ENCODE measurements around the gene RPS3. TPM values are rescaled to one million over a fixed set of nuclear protein-coding genes. Genes with fewer than 3 reads are reported as not detected.
"Not testable (repeated sequence)": the region's sequence is repeated elsewhere in the genome, so short reads cannot be mapped to it uniquely, and the experiment has no call there.

The RPS3 gene
- total RNA-seq: 1,433 TPM
- long read RNA-seq, transcript RPS3-217 (7 exons, 2,097 nt): major isoform, 850 of 907 reads
- long read RNA-seq, transcript RPS3-209 (7 exons, 1,306 nt): minor isoform, 14 of 907 reads
- long read RNA-seq, partial matches to known transcripts: 29 of 907 reads
- long read RNA-seq, other reads (novel, unspliced or antisense): 11 of 907 reads

GRCh38 chr11:75399344-75400145, at the start of gene RPS3:
RPS3 (plus strand) TSS chr11:75399518; CDS start chr11:75399548, 30 bp downstream.
- peak; percentile 96 for DNase-seq (ENCODE audit: low spot score)

DNA sequence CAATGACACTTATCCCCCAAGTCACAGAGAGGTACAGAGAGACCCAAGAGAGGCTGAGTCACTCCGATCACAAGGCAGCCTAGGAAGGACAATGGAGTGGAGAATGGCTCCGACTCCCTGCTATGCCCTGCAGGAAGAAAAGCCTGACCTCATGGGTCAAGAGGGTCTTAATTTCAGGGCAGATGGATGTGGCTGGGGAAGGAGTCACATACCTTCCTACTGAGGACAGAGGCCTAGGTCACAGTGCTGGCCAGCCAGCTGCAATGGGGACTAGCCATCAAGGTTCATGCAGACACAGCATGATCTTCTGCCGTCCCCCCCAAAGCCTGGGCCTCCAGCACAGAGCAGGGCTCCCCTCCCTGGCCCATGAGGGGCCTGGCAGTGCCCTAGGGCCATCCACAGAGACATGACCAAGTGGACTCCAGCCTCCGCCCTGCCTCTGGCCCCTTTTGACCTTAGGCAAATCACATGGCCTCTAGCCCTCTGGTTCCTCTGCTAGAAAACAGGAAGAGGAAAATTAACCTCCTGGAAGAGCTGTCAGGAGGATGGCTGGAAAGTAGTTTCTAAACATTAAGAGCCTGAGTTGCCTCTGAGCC, 49.7 kb upstream of the RPS3 start:
- no peak for DNase-seq (ENCODE audit: low spot score)

- DNase-seq (ENCODE audit: low spot score): no peak
These were observed 49.1 kb upstream of the RPS3 start for GRCh38 chr11:75350122-75350742.

GRCh38 chr11:75350743-75351540, 48.4 kb upstream of the RPS3 start:
- DNase-seq (ENCODE audit: low spot score): no peak

GRCh38 chr11:75351541-75351790, 47.9 kb upstream of the RPS3 start, which contains the start of gene ARRB1:
ARRB1 (minus strand) TSS chr11:75351661; CDS start chr11:75351607, 54 bp downstream.
- peak; percentile 93 for DNase-seq (ENCODE audit: low spot score)

DNA sequence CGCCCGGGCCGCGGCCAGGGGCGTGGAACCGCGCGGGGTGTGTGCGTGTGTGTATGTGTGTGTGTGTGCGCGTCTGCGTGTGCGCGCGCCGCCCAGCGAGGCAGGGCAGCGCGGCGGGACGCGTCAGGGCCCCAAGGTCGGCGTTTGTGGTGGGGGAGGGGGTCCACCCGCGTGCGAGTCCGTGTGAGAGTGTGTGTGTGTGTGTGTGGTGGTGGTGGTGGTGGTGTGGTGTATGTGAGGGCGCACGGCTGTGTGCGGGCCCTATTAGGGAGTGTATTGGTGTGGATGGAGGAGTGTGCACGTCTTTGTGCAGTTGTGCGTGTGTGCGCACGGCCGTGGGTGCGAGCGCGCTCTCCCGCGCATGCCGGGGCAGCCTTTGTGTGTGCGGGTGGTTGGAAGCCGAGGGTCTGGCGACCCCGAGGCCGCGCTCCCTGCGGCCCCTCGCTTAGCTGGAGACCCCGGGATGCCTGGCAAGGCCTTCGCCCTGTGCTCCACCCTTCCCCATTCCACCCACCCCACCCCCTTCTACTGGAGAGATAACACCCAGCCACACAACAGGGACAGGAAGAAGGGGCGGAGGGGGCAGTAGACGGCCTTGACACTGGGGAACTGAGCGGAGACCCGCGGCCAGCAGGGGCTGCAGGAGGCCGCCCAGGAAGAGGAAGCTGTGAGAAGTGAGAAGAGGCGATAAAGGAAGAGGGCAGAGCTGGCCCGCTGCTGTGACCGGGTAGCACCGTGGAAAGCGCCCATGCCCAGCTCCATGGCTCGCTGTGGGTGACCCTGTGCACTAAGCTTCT, 47.3 kb upstream of the RPS3 start:
- DNase-seq (ENCODE audit: low spot score): no peak

- DNase-seq (ENCODE audit: low spot score): no peak
These were observed 46.6 kb upstream of the RPS3 start for GRCh38 chr11:75352588-75353206.

DNA sequence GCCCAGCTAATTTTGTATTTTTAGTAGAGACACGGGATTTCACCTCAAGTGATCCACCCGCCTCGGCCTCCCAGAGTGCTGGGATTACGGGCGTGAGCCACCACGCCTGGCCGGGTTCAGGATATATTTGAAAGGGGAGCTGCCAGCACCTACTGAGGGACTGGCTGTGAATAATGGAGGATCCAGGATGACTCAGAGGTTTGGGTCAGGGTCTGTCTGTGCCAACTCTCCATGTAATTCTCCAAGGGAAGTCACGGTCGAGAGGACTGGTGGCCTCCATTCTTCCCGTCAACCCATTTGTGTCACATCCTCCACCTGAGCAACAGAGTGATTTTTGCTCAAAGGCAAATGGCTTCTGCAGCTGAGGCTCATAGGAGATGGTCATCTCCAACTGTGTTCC, 44.3 kb upstream of the RPS3 start:
- no peak for DNase-seq (ENCODE audit: low spot score)

DNA sequence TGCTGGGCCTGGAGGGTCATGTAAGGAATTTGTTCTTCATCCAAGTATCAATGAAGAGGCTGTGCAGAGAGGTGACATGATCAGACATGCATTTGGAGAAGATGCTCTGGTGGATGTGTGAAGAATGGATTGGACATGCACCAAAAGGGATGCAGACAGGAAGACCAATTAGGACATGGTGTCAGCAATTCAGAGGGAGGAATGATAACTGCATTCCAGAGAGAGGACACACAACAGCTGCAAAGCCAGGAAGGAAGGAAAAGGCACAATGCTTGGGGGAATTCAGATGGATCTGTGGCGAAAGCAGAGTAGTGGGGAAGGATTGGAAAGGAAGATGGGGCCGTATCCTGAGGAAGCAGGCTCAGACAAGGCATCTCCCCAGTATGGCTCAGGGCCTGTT, 42.7 kb upstream of the RPS3 start:
- no peak for DNase-seq (ENCODE audit: low spot score)

- not testable (repeated sequence) for DNase-seq (ENCODE audit: low spot score)
These were observed 37.0 kb upstream of the RPS3 start for GRCh38 chr11:75362285-75362684.

- DNase-seq (ENCODE audit: low spot score): no peak
These were observed 33.6 kb upstream of the RPS3 start for GRCh38 chr11:75365711-75366181.

DNA sequence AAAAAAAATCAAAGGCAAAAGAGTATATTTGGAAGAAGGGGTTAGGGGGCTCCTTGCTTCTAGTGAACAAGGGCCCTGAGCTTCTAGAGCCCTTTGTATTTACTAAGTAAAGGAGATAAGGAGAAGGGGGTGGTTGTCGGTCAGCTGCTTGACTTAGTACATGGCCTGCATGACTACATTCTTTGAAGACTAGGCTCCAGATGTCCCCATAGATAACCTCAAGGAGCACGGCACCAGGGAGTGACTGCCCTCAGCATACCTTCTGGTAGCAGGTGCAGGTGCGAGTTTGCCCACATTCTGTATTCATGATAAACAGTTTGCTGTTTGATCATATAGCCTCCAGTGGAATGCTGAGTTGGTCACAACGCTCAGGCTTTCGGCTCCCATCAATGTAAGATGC, 32.5 kb upstream of the RPS3 start:
- not testable (repeated sequence) for DNase-seq (ENCODE audit: low spot score)

DNA sequence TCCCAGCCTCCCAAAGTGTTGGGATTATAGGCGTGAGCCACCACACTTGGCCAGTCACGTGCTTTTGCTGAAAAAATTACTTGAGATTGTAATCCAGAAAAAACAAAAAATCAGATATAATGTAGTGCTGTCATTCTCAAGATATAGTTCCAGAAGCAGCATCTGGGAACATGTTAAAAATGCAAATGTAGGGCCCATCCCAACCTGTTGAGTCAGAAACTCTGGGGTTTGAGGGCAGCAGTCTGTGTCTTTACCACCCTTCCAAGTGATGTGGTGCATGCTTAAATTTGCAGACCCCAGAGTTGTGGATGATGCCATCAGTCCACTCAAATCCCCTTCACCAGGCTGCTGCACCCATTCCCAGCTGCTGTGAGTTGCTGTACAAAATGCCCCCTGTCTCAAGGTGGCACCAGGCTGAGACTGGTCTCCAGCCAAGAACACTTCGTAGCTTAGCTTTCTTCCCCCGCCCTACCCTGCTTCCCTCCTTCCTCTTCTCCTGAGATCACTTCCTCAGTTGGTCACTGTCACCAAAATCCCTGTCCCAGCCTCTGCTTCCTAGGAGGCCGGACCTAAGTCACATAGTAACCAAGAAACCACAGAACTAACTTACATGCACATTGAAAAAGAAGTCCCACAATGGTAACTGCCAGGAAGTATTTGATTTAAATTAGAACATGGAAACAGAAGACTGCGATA, 29.6 kb upstream of the RPS3 start:
- no peak for DNase-seq (ENCODE audit: low spot score)

DNA sequence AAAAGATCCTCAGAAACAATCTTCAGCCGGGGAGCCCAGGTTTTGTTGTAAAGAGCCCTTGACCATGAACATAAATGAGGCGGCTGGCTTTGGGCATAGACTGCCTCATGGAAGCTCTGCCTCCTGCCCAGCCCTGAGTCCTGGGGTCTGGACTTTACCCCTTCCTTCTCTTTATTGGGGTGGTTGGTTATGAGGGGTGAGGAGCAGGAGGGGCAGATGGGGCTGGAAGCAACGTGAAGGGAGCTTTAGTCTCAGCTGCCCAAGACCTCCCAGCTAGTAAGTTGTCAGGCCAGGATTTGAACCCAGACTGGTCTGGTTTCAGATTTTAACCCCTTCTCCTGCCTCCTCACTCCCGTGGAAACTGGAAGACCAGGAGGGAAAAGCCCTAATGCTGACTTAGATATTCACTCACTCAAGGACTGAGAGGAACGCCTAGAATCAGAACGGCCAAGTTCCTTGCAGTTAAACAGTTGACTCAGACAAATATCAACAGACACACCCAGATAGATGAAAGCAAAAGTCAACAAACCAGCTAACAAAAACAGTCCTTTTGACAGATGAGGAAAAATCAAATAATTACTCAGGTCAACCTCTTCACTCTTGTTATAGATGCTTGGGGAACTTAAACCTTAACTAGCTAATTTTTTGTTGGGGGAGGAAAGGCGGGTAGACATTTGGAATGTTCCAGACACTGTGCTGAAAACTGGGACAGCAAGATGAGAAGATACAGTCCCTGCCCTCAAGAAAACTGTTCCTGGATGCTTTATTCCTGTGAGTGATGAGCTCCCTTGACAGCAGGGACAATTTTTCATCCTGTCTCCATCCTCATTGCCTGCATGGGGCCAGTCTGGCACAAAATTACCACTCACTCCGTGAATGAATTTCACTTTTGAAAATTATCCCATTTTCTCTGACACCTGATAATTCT, 27.1 kb upstream of the RPS3 start:
- no peak for DNase-seq (ENCODE audit: low spot score)

DNA sequence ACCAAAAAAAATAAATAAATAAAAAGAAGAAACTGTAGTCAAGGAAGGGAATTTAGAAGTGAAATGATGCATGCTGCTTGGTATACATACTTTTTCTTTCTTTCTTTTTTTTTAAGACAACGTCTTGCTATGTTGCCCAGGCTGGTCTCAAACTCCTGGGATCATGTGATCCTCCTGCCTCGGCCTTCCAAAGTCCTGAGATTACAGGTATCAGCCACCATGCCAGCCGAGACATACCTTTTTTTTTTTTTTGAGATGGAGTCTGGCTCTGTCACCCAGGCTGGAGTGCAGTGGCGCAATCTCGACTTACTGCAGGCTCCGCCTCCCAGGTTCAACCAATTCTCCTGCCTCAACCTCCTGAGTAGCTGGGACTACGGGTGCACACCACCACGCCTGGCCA, 26.1 kb upstream of the RPS3 start:
- no peak for DNase-seq (ENCODE audit: low spot score)

DNA sequence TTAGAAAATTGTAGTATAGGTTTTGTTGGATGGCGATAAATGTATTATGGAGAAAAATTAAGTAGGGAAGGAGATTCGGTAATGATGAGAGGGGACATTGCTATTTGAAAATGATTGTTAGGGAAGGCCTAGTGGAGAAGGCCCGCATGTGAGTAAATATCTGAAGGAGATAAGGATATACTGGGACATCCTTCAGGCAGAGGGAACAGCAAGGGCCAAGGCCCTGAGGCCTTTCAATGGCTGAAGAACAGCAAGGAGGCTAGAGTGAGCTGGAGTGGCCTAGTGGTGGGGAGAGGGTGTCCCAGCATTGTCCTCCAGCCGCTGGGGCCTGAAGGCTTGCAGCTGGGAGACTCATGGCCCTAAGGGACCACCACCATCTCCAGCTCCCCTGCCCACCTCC, 24.7 kb upstream of the RPS3 start:
- DNase-seq (ENCODE audit: low spot score): no peak

GRCh38 chr11:75375626-75376025, 23.7 kb upstream of the RPS3 start:
- DNase-seq (ENCODE audit: low spot score): no peak

GRCh38 chr11:75376175-75376574, 23.1 kb upstream of the RPS3 start:
- no peak for DNase-seq (ENCODE audit: low spot score)

All from mesenteric fat pad (tissue), 1 donor.